Keratinocyte (primary cell): ENCODE data around the gene SNX2. TPM values are rescaled to one million over a fixed set of nuclear protein-coding genes. Genes with fewer than 3 reads are reported as not detected.

Experiments
- DNase-seq: peaks from one replicate; pipeline ENCODE4 v3.0.0-alpha.2; 2011; ENCODE audit warnings: low read depth, missing footprints, low spot score
- FAIRE-seq: peaks from 2 replicates; lab custom pipeline; 2011; peaks lifted over from hg19 to GRCh38; lab: Jason Lieb, UNC
- H2AFZ ChIP-seq: 2 replicates; pipeline ENCODE4 v1.6.0; 2012; ENCODE audit warnings: low read length, control low read depth, inconsistent platforms; ENCODE audit not compliant: control insufficient read depth
- H3K27ac ChIP-seq: 2 replicates; pipeline ENCODE4 v1.5.1; 2011; ENCODE audit warnings: low read length; ENCODE audit not compliant: control insufficient read depth, insufficient read depth
- H3K27me3 ChIP-seq: 3 replicates; pipeline ENCODE4 v1.6.0; 2011; ENCODE audit warnings: low read length; ENCODE audit not compliant: control insufficient read depth, insufficient read depth; ENCODE audit errors: extremely low read depth
- H3K36me3 ChIP-seq, 2 experiments: 2 replicates in 1 of 2; 3 replicates in 1 of 2; pipeline ENCODE4 v1.5.1; 2011; ENCODE audit warnings: low read length in 2 of 2, mild to moderate bottlenecking in 1 of 2; ENCODE audit not compliant: control insufficient read depth in 2 of 2, insufficient read depth in 2 of 2; ENCODE audit errors: extremely low read depth in 1 of 2
- H3K4me1 ChIP-seq: 3 replicates; pipeline ENCODE4 v1.5.1; 2011; ENCODE audit warnings: low read length; ENCODE audit not compliant: control insufficient read depth, insufficient read depth; ENCODE audit errors: extremely low read depth
- H3K4me2 ChIP-seq: 3 replicates; pipeline ENCODE4 v1.6.0; 2011; ENCODE audit warnings: low read depth, low read length; ENCODE audit not compliant: control insufficient read depth, insufficient read depth; ENCODE audit errors: extremely low read depth
- H3K4me3 ChIP-seq, 3 experiments: fragments of 200-600 bp in 1 of 3; sonication (generic) in 1 of 3; 2 replicates in 2 of 3; 3 replicates in 1 of 3; pipeline ENCODE4 v1.5.1; 2011 to 2016; ENCODE audit warnings: low read length in 3 of 3, mild to moderate bottlenecking in 3 of 3, control low read depth in 2 of 3, inconsistent platforms in 1 of 3, low read depth in 1 of 3, mixed read lengths in 1 of 3, mixed run types in 1 of 3, moderate library complexity in 1 of 3; ENCODE audit not compliant: control insufficient read depth in 2 of 3, insufficient read depth in 2 of 3; ENCODE audit errors: extremely low read depth in 1 of 3
- H3K79me2 ChIP-seq: 2 replicates; pipeline ENCODE4 v1.6.0; 2012; ENCODE audit warnings: low read length; ENCODE audit not compliant: control insufficient read depth, insufficient read depth
- H3K9ac ChIP-seq: 3 replicates; pipeline ENCODE4 v1.6.0; 2011; ENCODE audit warnings: low read length; ENCODE audit not compliant: control insufficient read depth, insufficient read depth; ENCODE audit errors: extremely low read depth
- H3K9me1 ChIP-seq: 3 replicates; pipeline ENCODE4 v1.6.0; 2011; ENCODE audit warnings: low read length; ENCODE audit not compliant: control insufficient read depth, insufficient read depth; ENCODE audit errors: extremely low read depth
- H3K9me3 ChIP-seq: 2 replicates; pipeline ENCODE4 v1.5.1; 2012; ENCODE audit warnings: low read depth, low read length; ENCODE audit not compliant: control insufficient read depth
- H4K20me1 ChIP-seq: 3 replicates; pipeline ENCODE4 v1.6.0; 2011; ENCODE audit warnings: low read length; ENCODE audit not compliant: control insufficient read depth, insufficient read depth; ENCODE audit errors: extremely low read depth
- CTCF ChIP-seq, 3 experiments: IDR thresholded peaks in 1 of 3; conservative IDR thresholded peaks in 1 of 3; optimal IDR thresholded peaks in 1 of 3; 2 replicates in 2 of 3; 3 replicates in 1 of 3; pipeline versions ENCODE3 to v1.5.1; 2011; ENCODE audit warnings: low read length in 3 of 3, mild to moderate bottlenecking in 3 of 3, moderate library complexity in 2 of 3, control low read depth in 1 of 3, inconsistent platforms in 1 of 3; ENCODE audit not compliant: insufficient read depth in 2 of 3; ENCODE audit errors: extremely low read depth in 1 of 3
- EZH2 ChIP-seq: IDR thresholded peaks from one replicate; pipeline ENCODE4 v1.6.1; 2012; ENCODE audit warnings: inconsistent platforms, mild to moderate bottlenecking, low read length, moderate library complexity
- dilution Hi-C: fragments of 300-500 bp; cut with MboI; formaldehyde crosslinking; loops from one replicate; pipeline ENCODE4 v1.7.0; 2020; ENCODE audit warnings: low sequenced_read_pairs; ENCODE audit not compliant: extremely low pct_ligation_motif_present
- polyA plus RNA-seq, 5 experiments: library from polyadenylated mRNA; depleted of rRNA in 3 of 5; stranded (reverse) in 3 of 5; stranded (forward) in 1 of 5; unstranded in 1 of 5; fragments of >200 nt; gene quantifications; 1 replicate in 1 of 5; 2 replicates in 3 of 5; 3 replicates in 1 of 5; pipeline versions ENCODE4 v1.2.1 to v1.2.3, GENCODE V29; 2011 to 2012; ENCODE audit warnings: missing spikeins in 2 of 5, low read depth in 1 of 5, low replicate concordance in 1 of 5

SNX2 gene
- polyA plus RNA-seq, 1 donor (not counting 4 experiments of a cell fraction or from before 2014, with no cell fraction given) = 87.8 TPM

- peaks cover 16% of the 10 kb centered on the region for H3K4me1 ChIP-seq
- no peaks in the 10 kb centered on the region for H3K36me3 ChIP-seq
- H3K79me2 ChIP-seq = no peaks in the 10 kb centered on the region
- H3K4me2 ChIP-seq = no peak overlapping the region
- dilution Hi-C loops = no loop called here
- no peak overlapping the region for H2AFZ ChIP-seq
- no peak for DNase-seq
- no peak for TF ChIP-seq CTCF (optimal IDR thresholded peaks at IDR 0.05 in 1 of 3, IDR thresholded peaks at IDR 0.05 in 1 of 3, conservative IDR thresholded peaks at IDR 0.05 in 1 of 3; ENCODE audit: extremely low read depth in 1 of 3, insufficient read depth in 2 of 3, low read length in 3 of 3)
- no peaks in the 10 kb centered on the region for H3K9me3 ChIP-seq
- no peak overlapping the region for H3K9ac ChIP-seq
- H3K4me3 ChIP-seq = no peak overlapping the region
- H3K27ac ChIP-seq = no peak overlapping the region
- no peaks in the 10 kb centered on the region for H4K20me1 ChIP-seq
- no peaks in the 10 kb centered on the region for H3K9me1 ChIP-seq
- no peaks in the 10 kb centered on the region for H3K27me3 ChIP-seq
- no peak for FAIRE-seq
Observed at GRCh38 chr5:122745597-122745996, 29.3 kb upstream of the SNX2 start.

DNA sequence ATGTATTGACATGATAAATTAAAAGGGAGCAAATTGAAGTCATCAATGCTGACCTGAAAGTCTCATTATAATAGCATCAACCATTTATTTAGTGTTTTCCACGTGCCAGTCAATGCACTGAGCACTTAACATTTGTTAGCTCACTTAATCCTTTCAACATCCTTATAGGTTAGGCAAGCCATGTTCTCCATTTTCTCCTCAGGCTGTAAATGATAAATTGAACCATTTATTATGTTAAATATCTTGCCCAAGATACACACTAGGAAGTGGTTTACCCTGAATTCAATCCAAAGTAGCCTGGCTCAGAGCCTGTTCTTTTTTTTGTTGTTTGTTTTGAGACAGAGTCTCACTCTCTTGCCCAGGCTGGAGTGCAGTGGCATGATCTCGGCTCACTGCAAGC is 25.0 kb upstream of the SNX2 start:
- H3K9me3 ChIP-seq = no peaks in the 10 kb centered on the region
- H3K27ac ChIP-seq = no peak overlapping the region
- peak overlapping the region; percentile 47 for H2AFZ ChIP-seq
- no peak overlapping the region for H3K9ac ChIP-seq
- no peaks in the 10 kb centered on the region for H3K36me3 ChIP-seq
- no peaks in the 10 kb centered on the region for H3K9me1 ChIP-seq
- no peaks in the 10 kb centered on the region for H3K79me2 ChIP-seq
- H3K27me3 ChIP-seq = no peaks in the 10 kb centered on the region
- dilution Hi-C loops = no loop called here
- no peak overlapping the region for H3K4me2 ChIP-seq
- TF ChIP-seq CTCF (optimal IDR thresholded peaks at IDR 0.05 in 1 of 3, IDR thresholded peaks at IDR 0.05 in 1 of 3, conservative IDR thresholded peaks at IDR 0.05 in 1 of 3; ENCODE audit: extremely low read depth in 1 of 3, insufficient read depth in 2 of 3, low read length in 3 of 3) (no peak), EZH2 (no peak)
- H4K20me1 ChIP-seq = no peaks in the 10 kb centered on the region
- peaks cover 26% of the 10 kb centered on the region for H3K4me1 ChIP-seq
- no peak overlapping the region for H3K4me3 ChIP-seq
- no peak for DNase-seq
- no peak for FAIRE-seq
